ENCODE measurements around the gene KIF16B. TPM values are rescaled to one million over a fixed set of nuclear protein-coding genes. Genes with fewer than 3 reads are reported as not detected.

Gene KIF16B
- total and polyA plus RNA-seq, 10 of the 15 experiments (the other 5 are each of a cell fraction or from before 2014, with no cell fraction given): 0.21 to 5.2 (median 3.0) TPM

DNA sequence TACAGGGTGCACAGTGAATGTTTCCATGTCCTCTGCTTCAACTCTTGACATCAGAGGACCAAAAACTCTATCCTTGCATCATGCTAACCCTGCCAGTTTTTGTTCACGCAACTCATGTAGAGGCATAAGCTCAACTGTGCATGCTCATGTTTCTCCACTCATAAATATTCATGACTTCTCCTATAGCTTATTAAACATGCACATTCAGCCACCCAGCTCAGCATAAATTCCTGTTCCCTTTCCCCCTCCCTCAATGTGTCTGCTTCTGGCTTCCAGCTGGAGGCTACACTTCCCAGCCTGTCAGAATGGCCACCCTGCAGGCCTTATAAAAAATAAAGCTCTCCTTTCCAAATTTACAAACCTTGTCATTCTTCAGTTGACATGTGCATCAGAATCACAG is 154.6 kb downstream of the KIF16B start (continued):
- TF ChIP-seq, protein P1, sequence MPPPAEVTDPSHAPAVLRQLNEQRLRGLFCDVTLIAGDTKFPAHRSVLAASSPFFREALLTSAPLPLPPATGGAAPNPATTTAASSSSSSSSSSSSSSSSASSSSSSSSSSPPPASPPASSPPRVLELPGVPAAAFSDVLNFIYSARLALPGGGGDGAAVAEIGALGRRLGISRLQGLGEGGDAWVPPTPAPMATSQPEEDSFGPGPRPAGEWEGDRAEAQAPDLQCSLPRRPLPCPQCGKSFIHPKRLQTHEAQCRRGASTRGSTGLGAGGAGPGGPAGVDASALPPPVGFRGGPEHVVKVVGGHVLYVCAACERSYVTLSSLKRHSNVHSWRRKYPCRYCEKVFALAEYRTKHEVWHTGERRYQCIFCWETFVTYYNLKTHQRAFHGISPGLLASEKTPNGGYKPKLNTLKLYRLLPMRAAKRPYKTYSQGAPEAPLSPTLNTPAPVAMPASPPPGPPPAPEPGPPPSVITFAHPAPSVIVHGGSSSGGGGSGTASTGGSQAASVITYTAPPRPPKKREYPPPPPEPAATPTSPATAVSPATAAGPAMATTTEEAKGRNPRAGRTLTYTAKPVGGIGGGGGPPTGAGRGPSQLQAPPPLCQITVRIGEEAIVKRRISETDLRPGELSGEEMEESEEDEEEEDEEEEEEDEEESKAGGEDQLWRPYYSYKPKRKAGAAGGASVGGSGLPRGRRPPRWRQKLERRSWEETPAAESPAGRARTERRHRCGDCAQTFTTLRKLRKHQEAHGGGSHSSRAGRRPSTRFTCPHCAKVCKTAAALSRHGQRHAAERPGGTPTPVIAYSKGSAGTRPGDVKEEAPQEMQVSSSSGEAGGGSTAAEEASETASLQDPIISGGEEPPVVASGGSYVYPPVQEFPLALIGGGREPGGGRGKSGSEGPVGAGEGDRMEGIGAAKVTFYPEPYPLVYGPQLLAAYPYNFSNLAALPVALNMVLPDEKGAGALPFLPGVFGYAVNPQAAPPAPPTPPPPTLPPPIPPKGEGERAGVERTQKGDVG (CRISPR knock-in tag; IDR thresholded peaks at IDR 0.05): no peak
- TF ChIP-seq, protein P2, sequence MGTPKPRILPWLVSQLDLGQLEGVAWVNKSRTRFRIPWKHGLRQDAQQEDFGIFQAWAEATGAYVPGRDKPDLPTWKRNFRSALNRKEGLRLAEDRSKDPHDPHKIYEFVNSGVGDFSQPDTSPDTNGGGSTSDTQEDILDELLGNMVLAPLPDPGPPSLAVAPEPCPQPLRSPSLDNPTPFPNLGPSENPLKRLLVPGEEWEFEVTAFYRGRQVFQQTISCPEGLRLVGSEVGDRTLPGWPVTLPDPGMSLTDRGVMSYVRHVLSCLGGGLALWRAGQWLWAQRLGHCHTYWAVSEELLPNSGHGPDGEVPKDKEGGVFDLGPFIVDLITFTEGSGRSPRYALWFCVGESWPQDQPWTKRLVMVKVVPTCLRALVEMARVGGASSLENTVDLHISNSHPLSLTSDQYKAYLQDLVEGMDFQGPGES (IDR thresholded peaks at IDR 0.05): no peak
- no peak for TF ChIP-seq USF2 (IDR thresholded peaks at IDR 0.05; ENCODE audit: borderline replicate concordance, low read depth, low read length)
- TF ChIP-seq, protein P3, sequence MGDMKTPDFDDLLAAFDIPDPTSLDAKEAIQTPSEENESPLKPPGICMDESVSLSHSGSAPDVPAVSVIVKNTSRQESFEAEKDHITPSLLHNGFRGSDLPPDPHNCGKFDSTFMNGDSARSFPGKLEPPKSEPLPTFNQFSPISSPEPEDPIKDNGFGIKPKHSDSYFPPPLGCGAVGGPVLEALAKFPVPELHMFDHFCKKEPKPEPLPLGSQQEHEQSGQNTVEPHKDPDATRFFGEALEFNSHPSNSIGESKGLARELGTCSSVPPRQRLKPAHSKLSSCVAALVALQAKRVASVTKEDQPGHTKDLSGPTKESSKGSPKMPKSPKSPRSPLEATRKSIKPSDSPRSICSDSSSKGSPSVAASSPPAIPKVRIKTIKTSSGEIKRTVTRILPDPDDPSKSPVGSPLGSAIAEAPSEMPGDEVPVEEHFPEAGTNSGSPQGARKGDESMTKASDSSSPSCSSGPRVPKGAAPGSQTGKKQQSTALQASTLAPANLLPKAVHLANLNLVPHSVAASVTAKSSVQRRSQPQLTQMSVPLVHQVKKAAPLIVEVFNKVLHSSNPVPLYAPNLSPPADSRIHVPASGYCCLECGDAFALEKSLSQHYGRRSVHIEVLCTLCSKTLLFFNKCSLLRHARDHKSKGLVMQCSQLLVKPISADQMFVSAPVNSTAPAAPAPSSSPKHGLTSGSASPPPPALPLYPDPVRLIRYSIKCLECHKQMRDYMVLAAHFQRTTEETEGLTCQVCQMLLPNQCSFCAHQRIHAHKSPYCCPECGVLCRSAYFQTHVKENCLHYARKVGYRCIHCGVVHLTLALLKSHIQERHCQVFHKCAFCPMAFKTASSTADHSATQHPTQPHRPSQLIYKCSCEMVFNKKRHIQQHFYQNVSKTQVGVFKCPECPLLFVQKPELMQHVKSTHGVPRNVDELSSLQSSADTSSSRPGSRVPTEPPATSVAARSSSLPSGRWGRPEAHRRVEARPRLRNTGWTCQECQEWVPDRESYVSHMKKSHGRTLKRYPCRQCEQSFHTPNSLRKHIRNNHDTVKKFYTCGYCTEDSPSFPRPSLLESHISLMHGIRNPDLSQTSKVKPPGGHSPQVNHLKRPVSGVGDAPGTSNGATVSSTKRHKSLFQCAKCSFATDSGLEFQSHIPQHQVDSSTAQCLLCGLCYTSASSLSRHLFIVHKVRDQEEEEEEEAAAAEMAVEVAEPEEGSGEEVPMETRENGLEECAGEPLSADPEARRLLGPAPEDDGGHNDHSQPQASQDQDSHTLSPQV (IDR thresholded peaks at IDR 0.05): no peak
- no peak for TF ChIP-seq ZNF384 (IDR thresholded peaks at IDR 0.05; ENCODE audit: borderline replicate concordance, low read depth, low read length)

Measured in GM12878 (cell line).